Thyroid gland (tissue), 4 donors: ENCODE measurements around the gene SIM1.

Experiments
- CTCF ChIP-seq, 6 experiments: fragments of 200-600 bp in 3 of 6; fragments of 450-650 bp in 3 of 6; sonication (generic) in 3 of 6; IDR thresholded peaks; one replicate each; pipeline ENCODE4 v1.5.1; 2016 to 2019; ENCODE audit warnings: antibody characterized with exemption in 6 of 6, mild to moderate bottlenecking in 2 of 6, inconsistent platforms in 1 of 6, moderate library complexity in 1 of 6
- POLR2A ChIP-seq, 2 donors: fragments of 450-650 bp; IDR thresholded peaks; one replicate each; pipeline ENCODE4 v1.6.1; 2017; ENCODE audit warnings: antibody characterized with exemption in 2 of 2, mild to moderate bottlenecking in 2 of 2, moderate library complexity in 1 of 2

GRCh38 chr6:100370265-100370664 is 94.5 kb downstream of the SIM1 start:
- peak in 1 of 6 experiments; percentile 4 for TF ChIP-seq CTCF (IDR thresholded peaks at IDR 0.05)
- no peak for TF ChIP-seq POLR2A (IDR thresholded peaks at IDR 0.05)
